ENCODE measurements around the gene DHRS13.

GRCh38 chr17:28946239-28946638 is 43.4 kb upstream of the DHRS13 start:
- TF ChIP-seq CTCF (conservative IDR thresholded peaks at IDR 0.05 in 1 of 2, IDR thresholded peaks at IDR 0.05 in 1 of 2; ENCODE audit: low read depth in 1 of 2, low read length in 2 of 2) = no peak
- TF ChIP-seq EZH2 (IDR thresholded peaks at IDR 0.05; ENCODE audit: low read length, missing control alignments) = no peak

Data from fibroblast of lung (primary cell).